Naive thymus-derived CD4-positive, alpha-beta T cell (primary cell): ENCODE measurements around the gene COL27A1. TPM values are rescaled to one million over a fixed set of nuclear protein-coding genes. Genes with fewer than 3 reads are reported as not detected.

ENCODE experiments used
- ATAC-seq: fragments of 150-1000 bp; cut with Tn5 transposase; 2 replicates; pipeline ENCODE4 v1.10.0; 2021; ENCODE audit warnings: mild to moderate bottlenecking, moderate library complexity
- CTCF ChIA-PET: fragments of 350-600 bp; sonication (Branson Sonifier 250); formaldehyde crosslinking; loops from one replicate; lab custom pipeline; 2021; ENCODE audit warnings: antibody characterized with exemption; lab: Charles Lee
- POLR2A ChIA-PET: fragments of 350-600 bp; sonication (Branson Sonifier 250); formaldehyde crosslinking; loops from one replicate; lab custom pipeline; 2021; ENCODE audit warnings: antibody characterized with exemption, inconsistent platforms; lab: Charles Lee
- DNase-seq, 9 donors: peaks; one replicate each; pipeline versions ENCODE4 v3.0.0 to v3.0.0-alpha.2; 2020 to 2022; ENCODE audit warnings: mixed read lengths in 1 of 9
- H3K27ac ChIP-seq: one replicate; pipeline ENCODE4 v1.7.0; 2013; ENCODE audit warnings: mild to moderate bottlenecking, low read depth, low read length, moderate library complexity
- H3K27me3 ChIP-seq, 2 donors: one replicate each; pipeline ENCODE4 v1.7.0; 2013; ENCODE audit warnings: low read length in 2 of 2, mild to moderate bottlenecking in 2 of 2, moderate library complexity in 2 of 2; ENCODE audit not compliant: control insufficient read depth in 2 of 2, insufficient read depth in 2 of 2
- H3K36me3 ChIP-seq, 3 experiments: 1 replicate in 2 of 3; 2 replicates in 1 of 3; pipeline ENCODE4 v1.7.0; 2013; ENCODE audit warnings: low read length in 3 of 3, mild to moderate bottlenecking in 3 of 3, moderate library complexity in 1 of 3; ENCODE audit not compliant: insufficient read depth in 3 of 3, control insufficient read depth in 2 of 3
- H3K4me1 ChIP-seq, 2 donors: one replicate each; pipeline ENCODE4 v1.7.0; 2013; ENCODE audit warnings: low read length in 2 of 2, mild to moderate bottlenecking in 2 of 2, moderate library complexity in 1 of 2; ENCODE audit not compliant: control insufficient read depth in 2 of 2, insufficient read depth in 2 of 2
- H3K4me3 ChIP-seq: 2 replicates; pipeline ENCODE4 v1.7.0; 2013; ENCODE audit warnings: mild to moderate bottlenecking, low read length
- H3K9me3 ChIP-seq, 3 experiments: 1 replicate in 2 of 3; 2 replicates in 1 of 3; pipeline ENCODE4 v1.7.0; 2013; ENCODE audit warnings: low read length in 3 of 3; ENCODE audit not compliant: control insufficient read depth in 2 of 3
- H3K27ac Mint-ChIP-seq, 9 donors: one replicate each; pipeline ENCODE4 v1.8.0; 2020 to 2022; ENCODE audit warnings: mixed read lengths in 9 of 9, mild to moderate bottlenecking in 8 of 9, moderate library complexity in 5 of 9, inconsistent platforms in 2 of 9
- H3K27me3 Mint-ChIP-seq, 5 donors: one replicate each; pipeline ENCODE4 v1.8.0; 2021 to 2022; ENCODE audit warnings: mixed read lengths in 5 of 5, mild to moderate bottlenecking in 1 of 5
- H3K36me3 Mint-ChIP-seq, 5 donors: one replicate each; pipeline ENCODE4 v1.8.0; 2020 to 2022; ENCODE audit warnings: mixed read lengths in 5 of 5, mild to moderate bottlenecking in 3 of 5, inconsistent platforms in 1 of 5
- H3K4me1 Mint-ChIP-seq, 7 donors: one replicate each; pipeline ENCODE4 v1.8.0; 2020 to 2022; ENCODE audit warnings: mixed read lengths in 7 of 7, mild to moderate bottlenecking in 3 of 7, inconsistent platforms in 1 of 7
- H3K4me3 Mint-ChIP-seq, 10 donors: one replicate each; pipeline ENCODE4 v1.8.0; 2020 to 2022; ENCODE audit warnings: mild to moderate bottlenecking in 10 of 10, mixed read lengths in 10 of 10, moderate library complexity in 6 of 10, inconsistent platforms in 2 of 10
- H3K9me3 Mint-ChIP-seq, 11 donors: one replicate each; pipeline ENCODE4 v1.8.0; 2020 to 2022; ENCODE audit warnings: mixed read lengths in 11 of 11, mild to moderate bottlenecking in 4 of 11, inconsistent platforms in 1 of 11, moderate library complexity in 1 of 11
- intact Hi-C, 2 donors: fragments of 100-400 bp; cut with micrococcal nuclease; formaldehyde crosslinking; loops; one replicate each; pipeline ENCODE4 v1.15.1; 2023
- polyA plus RNA-seq, 2 donors: library from polyadenylated mRNA; unstranded; fragments of 300-500 nt; fragmentation: Illumina TruSeq; gene quantifications; one replicate each; pipeline ENCODE4 v1.2.3, GENCODE V29; 2021
- total RNA-seq, 6 experiments: library from RNA in 5 of 6; stranded (reverse) in 5 of 6; gene quantifications; 1 replicate in 5 of 6; 2 replicates in 1 of 6; pipeline ENCODE4 v1.2.3 and lab custom pipeline; 2021 to 2026

COL27A1 gene
- total and polyA plus RNA-seq, 7 experiments from 2014 or later = 1.2 to 2.4 (median 1.9) TPM; not detected in 2

- no peak overlapping the region for H3K27ac ChIP-seq
- no peak overlapping the region for H3K27ac Mint-ChIP-seq
- no peaks in the 10 kb centered on the region for H3K4me1 Mint-ChIP-seq
- DNase-seq (no peak), ATAC-seq (no peak)
- H3K9me3 ChIP-seq = no peaks in the 10 kb centered on the region
- intact Hi-C loops = no loop called here
- H3K9me3 Mint-ChIP-seq = no peaks in the 10 kb centered on the region
- H3K4me3 ChIP-seq = no peak overlapping the region
- H3K36me3 Mint-ChIP-seq = no peaks in the 10 kb centered on the region
- H3K27me3 ChIP-seq = no peaks in the 10 kb centered on the region
- H3K4me3 Mint-ChIP-seq = no peak overlapping the region
- H3K27me3 Mint-ChIP-seq = peaks cover 0 to 10% (median 0%) of the 10 kb centered on the region in 5 donors
- no peaks in the 10 kb centered on the region for H3K36me3 ChIP-seq
- CTCF ChIA-PET = interaction anchor here (0.5 kb wide), 1 partner anchor 517 kb away, joined by 3 read pairs; no protein-coding TSS in a partner anchor
- no peaks in the 10 kb centered on the region for H3K4me1 ChIP-seq
- POLR2A ChIA-PET = no interaction called here
Observed at GRCh38 chr9:114225561-114226212, 70.3 kb downstream of the COL27A1 start.

GRCh38 chr9:114226246-114227055, 71.1 kb downstream of the COL27A1 start:
- CTCF ChIA-PET = no interaction called here
- H3K27ac ChIP-seq = no peak overlapping the region
- intact Hi-C loops = no loop called here
- H3K4me1 Mint-ChIP-seq = no peaks in the 10 kb centered on the region
- H3K27me3 Mint-ChIP-seq = peaks cover 0 to 7% (median 0%) of the 10 kb centered on the region in 5 donors
- ATAC-seq (no peak), DNase-seq (no peak)
- H3K27me3 ChIP-seq = no peaks in the 10 kb centered on the region
- no peaks in the 10 kb centered on the region for H3K36me3 ChIP-seq
- H3K4me3 Mint-ChIP-seq = no peak overlapping the region
- no peaks in the 10 kb centered on the region for H3K36me3 Mint-ChIP-seq
- H3K9me3 Mint-ChIP-seq = no peaks in the 10 kb centered on the region
- H3K4me1 ChIP-seq = no peaks in the 10 kb centered on the region
- no peak overlapping the region for H3K4me3 ChIP-seq
- no peak overlapping the region for H3K27ac Mint-ChIP-seq
- POLR2A ChIA-PET = no interaction called here
- no peaks in the 10 kb centered on the region for H3K9me3 ChIP-seq

GRCh38 chr9:114227288-114228015, 72.1 kb downstream of the COL27A1 start:
- ATAC-seq (no peak), DNase-seq (no peak)
- no peaks in the 10 kb centered on the region for H3K27me3 ChIP-seq
- ChIA-PET CTCF (no interaction called here), POLR2A (no interaction called here)
- no peaks in the 10 kb centered on the region for H3K4me1 ChIP-seq
- Mint-ChIP-seq H3K4me1 (no peaks in the 10 kb centered on the region), H3K27me3 (peaks cover 0 to 7% (median 0%) of the 10 kb centered on the region in 5 donors), H3K9me3 (no peaks in the 10 kb centered on the region), H3K4me3 (no peak overlapping the region), H3K27ac (no peak overlapping the region), H3K36me3 (no peaks in the 10 kb centered on the region)
- H3K9me3 ChIP-seq = no peaks in the 10 kb centered on the region
- no peak overlapping the region for H3K27ac ChIP-seq
- no peak overlapping the region for H3K4me3 ChIP-seq
- intact Hi-C loops = no loop called here
- no peaks in the 10 kb centered on the region for H3K36me3 ChIP-seq

GRCh38 chr9:114228016-114228808, 72.9 kb downstream of the COL27A1 start:
- H3K4me3 Mint-ChIP-seq = no peak overlapping the region
- no peaks in the 10 kb centered on the region for H3K9me3 ChIP-seq
- no peaks in the 10 kb centered on the region for H3K4me1 ChIP-seq
- no peak for DNase-seq
- no peaks in the 10 kb centered on the region for H3K9me3 Mint-ChIP-seq
- H3K27me3 ChIP-seq = no peaks in the 10 kb centered on the region
- CTCF ChIA-PET = no interaction called here
- no peak overlapping the region for H3K27ac Mint-ChIP-seq
- POLR2A ChIA-PET = no interaction called here
- no peak for ATAC-seq
- no peak overlapping the region for H3K4me3 ChIP-seq
- H3K36me3 Mint-ChIP-seq = no peaks in the 10 kb centered on the region
- H3K4me1 Mint-ChIP-seq = no peaks in the 10 kb centered on the region
- peaks cover 0 to 7% (median 0%) of the 10 kb centered on the region in 5 donors for H3K27me3 Mint-ChIP-seq
- H3K27ac ChIP-seq = no peak overlapping the region
- intact Hi-C loops = no loop called here
- H3K36me3 ChIP-seq = no peaks in the 10 kb centered on the region

- no peaks in the 10 kb centered on the region for H3K36me3 Mint-ChIP-seq
- H3K4me1 Mint-ChIP-seq = no peaks in the 10 kb centered on the region
- Histone ChIP-seq H3K4me3 (no peak overlapping the region), H3K36me3 (no peaks in the 10 kb centered on the region), H3K27me3 (no peaks in the 10 kb centered on the region), H3K4me1 (no peaks in the 10 kb centered on the region), H3K27ac (no peak overlapping the region), H3K9me3 (no peaks in the 10 kb centered on the region)
- intact Hi-C loops = no loop called here
- H3K27me3 Mint-ChIP-seq = peaks cover 0 to 7% (median 0%) of the 10 kb centered on the region in 5 donors
- no peak overlapping the region for H3K27ac Mint-ChIP-seq
- ATAC-seq (no peak), DNase-seq (no peak)
- POLR2A ChIA-PET = no interaction called here
- peaks cover 0 to 2% (median 0%) of the 10 kb centered on the region in 11 donors for H3K9me3 Mint-ChIP-seq
- CTCF ChIA-PET = no interaction called here
- H3K4me3 Mint-ChIP-seq = no peak overlapping the region
Observed at GRCh38 chr9:114229295-114229694, 74.0 kb downstream of the COL27A1 start.

GRCh38 chr9:114230068-114230467, 74.7 kb downstream of the COL27A1 start:
- H3K36me3 Mint-ChIP-seq = no peaks in the 10 kb centered on the region
- H3K36me3 ChIP-seq = no peaks in the 10 kb centered on the region
- POLR2A ChIA-PET = no interaction called here
- no peaks in the 10 kb centered on the region for H3K9me3 ChIP-seq
- ATAC-seq = no peak
- H3K4me1 Mint-ChIP-seq = peaks cover 0 to 1% (median 0%) of the 10 kb centered on the region in 7 donors
- intact Hi-C loops = no loop called here
- H3K27me3 ChIP-seq = no peaks in the 10 kb centered on the region
- H3K9me3 Mint-ChIP-seq = peaks cover 0 to 2% (median 0%) of the 10 kb centered on the region in 11 donors
- H3K27me3 Mint-ChIP-seq = peaks cover 0 to 7% (median 0%) of the 10 kb centered on the region in 5 donors
- no peak overlapping the region for H3K4me3 ChIP-seq
- no peaks in the 10 kb centered on the region for H3K4me1 ChIP-seq
- no peak overlapping the region for H3K27ac ChIP-seq
- no peak overlapping the region for H3K4me3 Mint-ChIP-seq
- CTCF ChIA-PET = no interaction called here
- DNase-seq = no peak
- no peak overlapping the region for H3K27ac Mint-ChIP-seq
